Smooth muscle cell (in vitro differentiated cells): Measurements from ENCODE around the gene TSEN54. TPM values are rescaled to one million over a fixed set of nuclear protein-coding genes. Genes with fewer than 3 reads are reported as not detected.
"Not testable (repeated sequence)": the region's sequence is repeated elsewhere in the genome, so short reads cannot be mapped to it uniquely, and the experiment has no call there.

Source experiments
- DNase-seq: peaks from one replicate; lab custom pipeline; 2025; ENCODE audit not compliant: unreplicated experiment; lab: John Stamatoyannopoulos, UW
- H2AFZ ChIP-seq: fragments of 200-600 bp; sonication (generic); 2 replicates; pipeline ENCODE4 v1.6.0; 2016; ENCODE audit warnings: antibody characterized with exemption, low read depth, mild to moderate bottlenecking
- H3F3A ChIP-seq: fragments of 200-600 bp; sonication (generic); 2 replicates; pipeline ENCODE4 v1.6.0; 2017; ENCODE audit warnings: antibody characterized with exemption, low read depth
- H3K27ac ChIP-seq: fragments of 200-600 bp; sonication (generic); 2 replicates; pipeline ENCODE4 v1.5.1; 2016; ENCODE audit warnings: low read depth, mild to moderate bottlenecking
- H3K27me3 ChIP-seq: fragments of 200-600 bp; sonication (generic); 2 replicates; pipeline ENCODE4 v1.6.1; 2016; ENCODE audit warnings: low read depth, mild to moderate bottlenecking
- H3K36me3 ChIP-seq: fragments of 200-600 bp; sonication (generic); 2 replicates; pipeline ENCODE4 v1.5.1; 2016; ENCODE audit warnings: low read depth
- H3K4me1 ChIP-seq: fragments of 200-600 bp; sonication (generic); 2 replicates; pipeline ENCODE4 v1.5.1; 2016; ENCODE audit warnings: low read depth
- H3K4me2 ChIP-seq: fragments of 200-600 bp; sonication (generic); 2 replicates; pipeline ENCODE4 v1.6.0; 2016; ENCODE audit warnings: mild to moderate bottlenecking
- H3K4me3 ChIP-seq: fragments of 200-600 bp; sonication (generic); 2 replicates; pipeline ENCODE4 v1.5.1; 2016; ENCODE audit warnings: mild to moderate bottlenecking
- H3K79me2 ChIP-seq: fragments of 200-600 bp; sonication (generic); 2 replicates; pipeline ENCODE4 v1.6.0; 2016; ENCODE audit warnings: low read depth, mild to moderate bottlenecking
- H3K9ac ChIP-seq: fragments of 200-600 bp; sonication (generic); 2 replicates; pipeline ENCODE4 v1.6.0; 2016; ENCODE audit warnings: low read depth
- H3K9me3 ChIP-seq: fragments of 200-600 bp; sonication (generic); replicated peaks from 2 replicates; pipeline ENCODE4 v1.5.1; 2016; ENCODE audit warnings: low read depth
- H4K20me1 ChIP-seq: fragments of 200-600 bp; sonication (generic); 2 replicates; pipeline ENCODE4 v1.6.0; 2016; ENCODE audit warnings: low read depth
- CTCF ChIP-seq: fragments of 200-600 bp; sonication (generic); IDR thresholded peaks from 2 replicates; pipeline ENCODE4 v1.5.1; 2017; ENCODE audit warnings: borderline replicate concordance, mild to moderate bottlenecking, antibody characterized with exemption; ENCODE audit not compliant: insufficient read depth, poor library complexity, severe bottlenecking
- WGBS: methylation state at CpG from one replicate; pipeline ENCODE4 v1.1.7; 2016; ENCODE audit warnings: low lambda C conversion rate; 5-methylcytosine and 5-hydroxymethylcytosine counted together
- polyA plus RNA-seq: library from polyadenylated mRNA; unstranded; fragments of >200 nt; fragmentation: Nextera tagmentation; extraction: Ambion mirVana; gene quantifications from 2 replicates; pipeline ENCODE4 v1.2.1, GENCODE V29; 2016
- total RNA-seq: library from RNA; depleted of rRNA; stranded (reverse); fragments of >200 nt; gene quantifications from 2 replicates; pipeline ENCODE4 v1.2.3, GENCODE V29; 2014

Gene TSEN54
- total and polyA plus RNA-seq, 2 experiments from 2014 or later = 15.1 TPM

DNA sequence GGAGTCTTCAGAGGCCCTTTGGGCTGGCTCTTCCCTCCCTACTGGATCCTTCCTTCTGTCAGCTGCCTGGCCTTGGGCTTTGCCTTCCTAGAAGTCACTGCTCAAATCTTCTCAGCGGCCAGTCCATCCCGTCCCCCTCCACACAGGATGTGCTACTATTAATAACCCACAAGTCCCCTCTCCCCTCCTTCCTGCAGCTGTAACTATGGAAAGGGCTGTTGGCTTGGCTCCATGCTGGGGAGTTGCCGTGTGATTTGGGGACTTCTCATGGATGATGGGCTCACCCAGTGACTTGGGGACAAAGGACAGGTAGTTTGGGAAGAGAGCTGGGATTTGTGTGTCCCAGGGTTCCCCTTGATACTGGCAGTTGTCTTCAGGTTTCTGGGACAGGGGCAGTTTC is 40.5 kb upstream of the TSEN54 start:
- DNase-seq = no peak
- Histone ChIP-seq H3K9ac (no peak overlapping the region), H3K4me1 (peaks cover 19% of the 10 kb centered on the region), H3F3A (no peaks in the 10 kb centered on the region), H2AFZ (no peak overlapping the region), H3K4me2 (no peak overlapping the region), H3K36me3 (no peaks in the 10 kb centered on the region), H3K9me3 (no peaks in the 10 kb centered on the region), H3K27ac (no peak overlapping the region), H4K20me1 (peaks cover 93% of the 10 kb centered on the region), H3K4me3 (no peak overlapping the region), H3K79me2 (no peaks in the 10 kb centered on the region), H3K27me3 (no peaks in the 10 kb centered on the region)
- no peak for TF ChIP-seq CTCF
- 61% methylated on average over 3 of the region's 3 CpGs for WGBS

GRCh38 chr17:75476271-75476671 is 40.1 kb upstream of the TSEN54 start:
- H3F3A ChIP-seq = no peaks in the 10 kb centered on the region
- H4K20me1 ChIP-seq = peaks cover 93% of the 10 kb centered on the region
- H2AFZ ChIP-seq = no peak overlapping the region
- H3K27me3 ChIP-seq = no peaks in the 10 kb centered on the region
- no peak for TF ChIP-seq CTCF
- no peaks in the 10 kb centered on the region for H3K9me3 ChIP-seq
- H3K4me2 ChIP-seq = no peak overlapping the region
- no peak overlapping the region for H3K9ac ChIP-seq
- no peaks in the 10 kb centered on the region for H3K79me2 ChIP-seq
- H3K27ac ChIP-seq = no peak overlapping the region
- no peaks in the 10 kb centered on the region for H3K36me3 ChIP-seq
- WGBS = 65% methylated on average over 7 of the region's 8 CpGs
- no peak for DNase-seq
- H3K4me3 ChIP-seq = no peak overlapping the region
- H3K4me1 ChIP-seq = peaks cover 23% of the 10 kb centered on the region

- no peak overlapping the region for H3K27ac ChIP-seq
- peaks cover 93% of the 10 kb centered on the region for H4K20me1 ChIP-seq
- no peaks in the 10 kb centered on the region for H3K36me3 ChIP-seq
- no peaks in the 10 kb centered on the region for H3K27me3 ChIP-seq
- no peak overlapping the region for H3K4me3 ChIP-seq
- peaks cover 30% of the 10 kb centered on the region for H3K4me1 ChIP-seq
- H3K9ac ChIP-seq = no peak overlapping the region
- H2AFZ ChIP-seq = no peak overlapping the region
- no peak overlapping the region for H3K4me2 ChIP-seq
- peaks cover 2% of the 10 kb centered on the region for H3F3A ChIP-seq
- WGBS = 88% methylated on average over 11 of the region's 11 CpGs
- H3K79me2 ChIP-seq = no peaks in the 10 kb centered on the region
- TF ChIP-seq CTCF = no peak
- DNase-seq = no peak
- no peaks in the 10 kb centered on the region for H3K9me3 ChIP-seq
These were observed 39.4 kb upstream of the TSEN54 start for GRCh38 chr17:75476752-75477489.

GRCh38 chr17:75477490-75477862 is 38.9 kb upstream of the TSEN54 start:
- peaks cover 33% of the 10 kb centered on the region for H3K4me1 ChIP-seq
- not testable (repeated sequence) for H3K9ac ChIP-seq
- 97% methylated on average over 11 of the region's 11 CpGs for WGBS

More at GRCh38 chr17:75477490-75477862, 38.9 kb upstream of the TSEN54 start:
- H3F3A ChIP-seq, H3K9me3 ChIP-seq, DNase-seq, H2AFZ ChIP-seq, H3K4me2 ChIP-seq, H3K27ac ChIP-seq, H3K79me2 ChIP-seq, H3K27me3 ChIP-seq, H3K4me3 ChIP-seq, H3K36me3 ChIP-seq: not testable (repeated sequence)
- H4K20me1 ChIP-seq = peaks cover 93% of the 10 kb centered on the region
